Stomach (tissue), 9 donors: Measurements from ENCODE around the gene RPS6KA2. TPM values are rescaled to one million over a fixed set of nuclear protein-coding genes. Genes with fewer than 3 reads are reported as not detected.
A peak's percentile ranks its signal among the peaks of the same experiment; 100 is the strongest.

ENCODE experiments used
- DNase-seq, 2 donors: peaks; one replicate each; pipeline versions ENCODE4 v3.0.0 to v3.0.0-alpha.2; 2013 to 2019
- H3K27ac ChIP-seq, 5 donors: fragments of 200-600 bp in 4 of 5; sonication (generic) in 4 of 5; one replicate each; pipeline ENCODE4 v1.5.1; 2013 to 2019; ENCODE audit warnings: mild to moderate bottlenecking in 1 of 5, moderate library complexity in 1 of 5
- H3K27me3 ChIP-seq, 3 donors: fragments of 200-600 bp; sonication (generic); one replicate each; pipeline ENCODE4 v1.5.1; 2017 to 2019; ENCODE audit warnings: mixed run types in 1 of 3
- H3K36me3 ChIP-seq, 4 donors: fragments of 200-600 bp; sonication (generic); 1 replicate in 3 of 4; 2 replicates in 1 of 4; pipeline ENCODE4 v1.5.1; 2016 to 2019
- H3K4me1 ChIP-seq, 4 donors: fragments of 200-600 bp; sonication (generic); one replicate each; pipeline ENCODE4 v1.5.1; 2016 to 2019
- H3K4me3 ChIP-seq, 4 donors: fragments of 200-600 bp; sonication (generic) in 3 of 4; one replicate each; pipeline ENCODE4 v1.5.1; 2016 to 2019; ENCODE audit warnings: mild to moderate bottlenecking in 1 of 4
- H3K9me3 ChIP-seq, 4 donors: fragments of 200-600 bp; sonication (generic); one replicate each; pipeline ENCODE4 v1.5.1; 2016 to 2019
- EP300 ChIP-seq: sonication (generic); formaldehyde crosslinking; IDR thresholded peaks from one replicate; pipeline ENCODE4 v1.6.1; 2017; ENCODE audit warnings: antibody characterized with exemption
- POLR2A ChIP-seq, 4 donors: fragments of 450-650 bp; IDR thresholded peaks; one replicate each; pipeline ENCODE4 v1.6.1; 2016; ENCODE audit warnings: antibody characterized with exemption in 4 of 4, control low read depth in 2 of 4, mild to moderate bottlenecking in 1 of 4, moderate library complexity in 1 of 4
- POLR2AphosphoS5 ChIP-seq, 3 donors: sonication (generic); formaldehyde crosslinking; IDR thresholded peaks; one replicate each; pipeline ENCODE4 v1.6.1; 2016; ENCODE audit warnings: antibody characterized with exemption in 3 of 3
- WGBS, 5 donors: extraction: QIAGEN DNeasy Blood & Tissue Kit in 3 of 5; methylation state at CpG; one replicate each; pipeline versions ENCODE4 v1.1.5 to v1.1.7; 2013 to 2018; 5-methylcytosine and 5-hydroxymethylcytosine counted together
- intact Hi-C: fragments of 100-400 bp; cut with DNase I; formaldehyde crosslinking; loops from one replicate; pipeline ENCODE4 v1.15.1; 2023; ENCODE audit warnings: low total_unique reads
- polyA plus RNA-seq, 3 donors: library from polyadenylated mRNA; stranded (reverse); fragments of 200-250 nt; gene quantifications; one replicate each; pipeline ENCODE4 v1.2.3, GENCODE V29; 2013
- total RNA-seq, 5 donors: library from RNA; depleted of rRNA; stranded (reverse); fragments of >200 nt; gene quantifications; one replicate each; pipeline versions ENCODE4 v1.1.0 to v1.2.3, GENCODE V29; 2014 to 2016
- TF ChIP-seq, protein P1 (sequence below), 7 experiments: fragments of 450-650 bp in 4 of 7; fragments of 200-600 bp in 3 of 7; sonication (generic) in 3 of 7; IDR thresholded peaks; one replicate each; pipeline ENCODE4 v1.5.1; 2016 to 2019; ENCODE audit warnings: antibody characterized with exemption in 7 of 7, control low read depth in 2 of 7, mild to moderate bottlenecking in 1 of 7
- donor health status: healthy with polysubstance abuse.
- donor health status: Bipolar disorder and iron deficiency.
- donor health status: healthy.

The RPS6KA2 gene
- total and polyA plus RNA-seq, 8 donors: 10.9 to 150 (median 68.0) TPM

DNA sequence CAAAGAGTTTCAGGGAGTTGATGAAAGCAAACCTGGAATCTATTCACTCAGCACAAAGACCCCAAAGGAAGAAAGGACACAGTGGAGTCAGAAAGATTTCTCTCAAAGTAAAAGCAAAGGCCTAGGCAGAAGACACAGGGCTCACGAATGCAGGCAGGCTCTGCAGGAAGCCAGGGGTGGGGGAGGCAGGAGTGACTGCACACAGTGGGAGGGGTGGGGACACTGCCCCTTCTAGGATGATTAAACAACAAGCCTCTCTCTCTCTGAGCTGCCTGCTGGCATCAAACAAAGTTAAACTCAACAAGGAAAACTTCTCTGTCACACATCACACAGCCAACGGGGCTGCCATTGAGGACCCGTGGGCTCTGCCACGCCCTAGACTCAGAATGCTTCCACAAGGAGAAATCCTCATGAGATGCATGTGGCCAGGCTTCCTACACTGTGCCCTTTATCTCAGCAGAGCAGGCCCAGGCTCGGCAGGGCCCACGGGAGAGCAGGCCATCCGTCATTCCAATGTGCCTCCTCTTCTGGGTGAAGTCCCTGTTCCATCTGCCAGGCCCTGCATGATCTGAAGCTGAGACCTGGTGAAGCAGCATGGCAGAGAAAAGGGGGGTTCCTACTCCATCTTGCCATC, 110.7 kb downstream of the RPS6KA2 start:
- H3K9me3 ChIP-seq: no peaks in the 10 kb centered on the region
- 75 to 86% (median 80%) methylated on average over 7 of the region's 7 CpGs for WGBS, 5 donors
- H3K4me1 ChIP-seq: no peaks in the 10 kb centered on the region
- H3K27me3 ChIP-seq: no peaks in the 10 kb centered on the region
- intact Hi-C loops: no loop called here
- TF ChIP-seq POLR2A (IDR thresholded peaks at IDR 0.05): no peak
- TF ChIP-seq, protein P1, sequence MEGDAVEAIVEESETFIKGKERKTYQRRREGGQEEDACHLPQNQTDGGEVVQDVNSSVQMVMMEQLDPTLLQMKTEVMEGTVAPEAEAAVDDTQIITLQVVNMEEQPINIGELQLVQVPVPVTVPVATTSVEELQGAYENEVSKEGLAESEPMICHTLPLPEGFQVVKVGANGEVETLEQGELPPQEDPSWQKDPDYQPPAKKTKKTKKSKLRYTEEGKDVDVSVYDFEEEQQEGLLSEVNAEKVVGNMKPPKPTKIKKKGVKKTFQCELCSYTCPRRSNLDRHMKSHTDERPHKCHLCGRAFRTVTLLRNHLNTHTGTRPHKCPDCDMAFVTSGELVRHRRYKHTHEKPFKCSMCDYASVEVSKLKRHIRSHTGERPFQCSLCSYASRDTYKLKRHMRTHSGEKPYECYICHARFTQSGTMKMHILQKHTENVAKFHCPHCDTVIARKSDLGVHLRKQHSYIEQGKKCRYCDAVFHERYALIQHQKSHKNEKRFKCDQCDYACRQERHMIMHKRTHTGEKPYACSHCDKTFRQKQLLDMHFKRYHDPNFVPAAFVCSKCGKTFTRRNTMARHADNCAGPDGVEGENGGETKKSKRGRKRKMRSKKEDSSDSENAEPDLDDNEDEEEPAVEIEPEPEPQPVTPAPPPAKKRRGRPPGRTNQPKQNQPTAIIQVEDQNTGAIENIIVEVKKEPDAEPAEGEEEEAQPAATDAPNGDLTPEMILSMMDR (IDR thresholded peaks at IDR 0.05): no peak
- no peak for TF ChIP-seq POLR2AphosphoS5 (IDR thresholded peaks at IDR 0.05)
- no peak for TF ChIP-seq EP300
- H3K27ac ChIP-seq: no peak overlapping the region
- DNase-seq: no peak
- peaks cover 0 to 41% (median 16%) of the 10 kb centered on the region in 4 donors for H3K36me3 ChIP-seq
- H3K4me3 ChIP-seq: no peak overlapping the region

DNA sequence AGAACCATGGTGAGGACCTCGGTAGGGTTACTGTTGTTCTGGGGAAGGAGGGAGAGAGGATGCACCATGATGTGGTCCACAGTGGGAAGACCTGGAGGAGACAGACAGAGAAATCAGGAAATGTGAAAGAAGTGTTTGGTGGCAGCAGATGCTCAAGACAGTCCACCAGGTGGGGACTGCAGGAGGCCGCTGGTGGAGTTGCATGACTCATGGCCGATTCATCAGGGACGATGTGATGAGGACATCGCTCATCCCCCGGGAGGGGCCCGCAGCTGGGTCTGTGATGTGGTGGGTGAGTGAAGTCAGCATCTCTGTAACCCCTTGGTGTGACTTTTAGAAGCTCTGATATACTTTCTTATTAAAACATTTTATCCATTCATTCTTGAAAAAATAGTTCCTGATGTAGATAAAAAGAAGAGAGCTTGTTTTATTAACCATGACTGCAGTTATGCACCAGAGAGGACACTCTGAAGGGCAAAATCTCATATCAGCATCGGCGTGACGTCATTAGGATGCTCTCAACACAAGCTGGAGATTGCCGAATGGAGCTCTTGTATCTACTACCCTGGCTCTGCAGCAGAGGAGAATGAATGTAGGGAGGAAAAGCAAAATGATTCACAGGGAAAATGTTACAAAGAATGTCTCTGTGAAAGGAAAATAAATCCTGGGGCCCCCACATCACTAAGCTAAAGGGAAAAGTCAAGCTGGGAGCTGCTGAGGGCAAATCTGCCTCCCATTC, 111.8 kb downstream of the RPS6KA2 start:
- TF ChIP-seq POLR2AphosphoS5 (IDR thresholded peaks at IDR 0.05) (peak in 1 of 3 donors; percentile 35), EP300 (no peak)
- TF ChIP-seq, protein P1 (IDR thresholded peaks at IDR 0.05): no peak
- Histone ChIP-seq H3K4me1 (no peaks in the 10 kb centered on the region), H3K27ac (no peak overlapping the region), H3K27me3 (no peaks in the 10 kb centered on the region), H3K4me3 (no peak overlapping the region), H3K9me3 (no peaks in the 10 kb centered on the region), H3K36me3 (peaks cover 0 to 30% (median 18%) of the 10 kb centered on the region in 4 donors)
- 74 to 85% (median 79%) methylated on average over 11 of the region's 11 CpGs for WGBS, 5 donors
- no peak for DNase-seq
- intact Hi-C loops: no loop called here

- Histone ChIP-seq H3K27ac (no peak overlapping the region), H3K9me3 (no peaks in the 10 kb centered on the region), H3K36me3 (peaks cover 4 to 36% (median 27%) of the 10 kb centered on the region in 4 donors), H3K27me3 (no peaks in the 10 kb centered on the region), H3K4me1 (no peaks in the 10 kb centered on the region), H3K4me3 (no peak overlapping the region)
- 89 to 96% (median 91%) methylated on average over 3 of the region's 3 CpGs for WGBS, 5 donors
- intact Hi-C loops: no loop called here
- DNase-seq: no peak
- no peak for TF ChIP-seq EP300
- no peak for TF ChIP-seq POLR2AphosphoS5 (IDR thresholded peaks at IDR 0.05)
- TF ChIP-seq, protein P1 (IDR thresholded peaks at IDR 0.05): no peak
- no peak for TF ChIP-seq POLR2A (IDR thresholded peaks at IDR 0.05)
Observed at GRCh38 chr6:166514196-166514595, 112.9 kb downstream of the RPS6KA2 start.

GRCh38 chr6:166512567-166512966, 114.5 kb downstream of the RPS6KA2 start:
- no peak for TF ChIP-seq POLR2A (IDR thresholded peaks at IDR 0.05)
- TF ChIP-seq, protein P1 (IDR thresholded peaks at IDR 0.05): no peak
- no peak for TF ChIP-seq POLR2AphosphoS5 (IDR thresholded peaks at IDR 0.05)
- TF ChIP-seq EP300: no peak
- WGBS, 5 donors: 80 to 88% (median 86%) methylated on average over 8 of the region's 8 CpGs
- H3K36me3 ChIP-seq: peaks cover 16 to 47% (median 43%) of the 10 kb centered on the region in 4 donors
- no peak overlapping the region for H3K4me3 ChIP-seq
- H3K4me1 ChIP-seq: no peaks in the 10 kb centered on the region
- no peak overlapping the region for H3K27ac ChIP-seq
- no peak for DNase-seq
- H3K27me3 ChIP-seq: no peaks in the 10 kb centered on the region
- no peaks in the 10 kb centered on the region for H3K9me3 ChIP-seq
- intact Hi-C loops: no loop called here
